Epidermal melanocyte (primary cell): Measurements from ENCODE around the gene ADGRL3.

Experiments used
- DNase-seq: peaks from one replicate; pipeline ENCODE4 v3.0.0; 2011; ENCODE audit warnings: low spot score; ENCODE audit not compliant: insufficient read length

The ADGRL3 gene

GRCh38 chr4:61425315-61425714 is 225.2 kb downstream of the ADGRL3 start:
- DNase-seq, result no peak

- DNase-seq, result no peak
These were observed 226.1 kb downstream of the ADGRL3 start for GRCh38 chr4:61426229-61426628.

- no peak for DNase-seq
These were observed 227.1 kb downstream of the ADGRL3 start for GRCh38 chr4:61427099-61427817.

- no peak for DNase-seq
These were observed 227.8 kb downstream of the ADGRL3 start for GRCh38 chr4:61427818-61428495.

- no peak for DNase-seq
These were observed 228.8 kb downstream of the ADGRL3 start for GRCh38 chr4:61428950-61429349.

- DNase-seq, result no peak
These were observed 231.0 kb downstream of the ADGRL3 start for GRCh38 chr4:61431131-61431530.

- DNase-seq, result no peak
These were observed 237.8 kb downstream of the ADGRL3 start for GRCh38 chr4:61437923-61438322.

- DNase-seq, result no peak
These were observed 240.2 kb downstream of the ADGRL3 start for GRCh38 chr4:61440321-61440720.

GRCh38 chr4:61442936-61443335 is 242.8 kb downstream of the ADGRL3 start:
- DNase-seq, result no peak

GRCh38 chr4:61443813-61444510 is 243.8 kb downstream of the ADGRL3 start:
- DNase-seq, result no peak

- DNase-seq, result no peak
These were observed 245.4 kb downstream of the ADGRL3 start for GRCh38 chr4:61445374-61446063.

GRCh38 chr4:61446941-61447340 is 246.8 kb downstream of the ADGRL3 start:
- DNase-seq, result no peak

- DNase-seq, result no peak
These were observed 247.8 kb downstream of the ADGRL3 start for GRCh38 chr4:61447918-61448317.

- no peak for DNase-seq
These were observed 251.8 kb downstream of the ADGRL3 start for GRCh38 chr4:61451935-61452334.

GRCh38 chr4:61461956-61462355 is 261.8 kb downstream of the ADGRL3 start:
- no peak for DNase-seq

- DNase-seq, result no peak
These were observed 262.6 kb downstream of the ADGRL3 start for GRCh38 chr4:61462451-61463326.

- DNase-seq, result no peak
These were observed 268.0 kb downstream of the ADGRL3 start for GRCh38 chr4:61468024-61468720.

- no peak for DNase-seq
These were observed 273.2 kb downstream of the ADGRL3 start for GRCh38 chr4:61473306-61473705.

- DNase-seq, result no peak
These were observed 278.2 kb downstream of the ADGRL3 start for GRCh38 chr4:61478340-61478739.

GRCh38 chr4:61485056-61485455 is 284.9 kb downstream of the ADGRL3 start:
- no peak for DNase-seq
